Measurements from ENCODE around the gene CNOT10.

Gene CNOT10

DNA sequence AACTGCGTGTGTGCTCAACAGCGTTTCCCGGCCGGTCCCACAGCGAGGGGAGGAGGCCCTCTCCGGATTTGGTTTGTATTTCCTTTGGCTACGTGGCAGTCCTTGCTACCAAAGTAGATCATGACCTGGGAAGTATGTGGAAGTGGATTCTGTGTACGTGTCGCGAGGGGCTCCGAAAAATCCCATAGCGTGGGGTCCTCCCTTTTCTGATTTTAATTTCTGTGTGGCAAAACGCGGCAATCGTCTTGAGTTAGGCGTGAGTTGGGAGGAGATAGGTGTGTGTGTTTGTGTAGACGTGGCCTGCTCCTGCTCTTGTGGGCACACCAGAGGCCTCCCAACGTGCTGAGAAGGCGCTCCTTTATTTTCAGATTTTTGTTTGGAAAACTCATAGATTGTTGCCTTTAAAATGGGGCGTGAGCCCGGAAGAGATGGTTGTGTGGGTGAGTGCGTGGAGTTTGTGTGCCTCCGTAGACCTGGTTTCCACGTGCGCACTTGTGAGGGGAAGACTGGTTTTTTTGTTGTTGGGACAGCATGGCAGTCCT is 134.1 kb downstream of the CNOT10 start:
- DNase-seq (ENCODE audit: low spot score): no peak

DNA sequence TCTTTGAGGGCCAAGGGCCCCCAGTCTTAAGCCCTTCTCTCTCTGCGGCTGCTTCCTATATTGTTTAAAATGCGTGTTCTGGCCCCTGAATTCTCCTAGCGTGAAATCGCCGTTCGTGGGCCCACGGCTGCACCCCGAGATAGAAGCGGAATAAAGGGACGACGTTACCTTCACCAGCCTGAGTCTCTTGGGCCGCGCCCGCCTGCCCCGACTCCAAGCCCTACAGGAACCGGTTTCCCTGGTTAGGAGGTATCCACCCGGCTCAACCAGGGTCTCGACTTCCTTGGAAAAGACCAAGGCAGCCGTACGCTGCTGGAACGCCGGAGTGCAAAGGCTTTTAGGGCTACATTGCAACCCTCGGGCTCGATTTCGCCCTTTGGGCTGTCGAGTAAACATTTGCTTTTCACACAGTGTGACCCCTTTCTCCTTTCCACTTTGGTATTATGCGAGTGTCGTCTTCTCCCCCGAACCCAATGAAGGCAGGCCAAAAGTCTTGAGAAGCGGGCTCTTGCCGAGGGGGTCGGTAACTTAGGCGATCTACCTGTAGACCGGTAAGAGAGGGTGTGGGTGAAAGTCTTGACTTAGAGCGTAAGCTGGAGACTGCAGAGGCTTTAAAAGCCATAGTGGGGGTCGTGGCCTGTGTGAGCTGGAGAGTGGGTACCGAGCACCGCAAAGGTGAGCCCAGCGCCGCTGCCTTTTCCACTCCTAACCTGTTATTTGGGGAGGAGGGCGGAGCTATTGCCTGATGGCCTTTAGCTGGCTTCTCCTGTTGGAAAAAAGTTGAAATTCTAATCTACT is 134.8 kb downstream of the CNOT10 start:
- DNase-seq (ENCODE audit: low spot score): no peak

DNA sequence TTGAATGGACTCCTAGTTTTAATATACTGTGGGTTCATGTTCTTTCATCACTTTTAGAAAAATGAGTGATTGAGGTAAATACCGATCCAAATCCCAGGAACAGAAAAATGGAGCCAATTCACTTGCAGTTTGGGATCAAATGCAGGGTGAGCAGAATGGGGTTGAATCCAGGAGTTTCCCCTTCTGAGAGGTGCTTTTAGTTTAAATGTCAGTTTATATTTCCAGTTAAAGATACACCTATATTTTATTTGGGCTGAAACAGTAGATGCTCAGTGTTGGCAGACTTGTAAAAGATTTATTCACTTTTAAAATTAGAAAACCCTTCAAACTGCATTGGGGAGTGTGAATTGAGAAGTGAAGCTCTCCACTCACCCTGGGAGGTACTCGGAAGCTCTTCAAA is 135.4 kb downstream of the CNOT10 start:
- no peak for DNase-seq (ENCODE audit: low spot score)

DNA sequence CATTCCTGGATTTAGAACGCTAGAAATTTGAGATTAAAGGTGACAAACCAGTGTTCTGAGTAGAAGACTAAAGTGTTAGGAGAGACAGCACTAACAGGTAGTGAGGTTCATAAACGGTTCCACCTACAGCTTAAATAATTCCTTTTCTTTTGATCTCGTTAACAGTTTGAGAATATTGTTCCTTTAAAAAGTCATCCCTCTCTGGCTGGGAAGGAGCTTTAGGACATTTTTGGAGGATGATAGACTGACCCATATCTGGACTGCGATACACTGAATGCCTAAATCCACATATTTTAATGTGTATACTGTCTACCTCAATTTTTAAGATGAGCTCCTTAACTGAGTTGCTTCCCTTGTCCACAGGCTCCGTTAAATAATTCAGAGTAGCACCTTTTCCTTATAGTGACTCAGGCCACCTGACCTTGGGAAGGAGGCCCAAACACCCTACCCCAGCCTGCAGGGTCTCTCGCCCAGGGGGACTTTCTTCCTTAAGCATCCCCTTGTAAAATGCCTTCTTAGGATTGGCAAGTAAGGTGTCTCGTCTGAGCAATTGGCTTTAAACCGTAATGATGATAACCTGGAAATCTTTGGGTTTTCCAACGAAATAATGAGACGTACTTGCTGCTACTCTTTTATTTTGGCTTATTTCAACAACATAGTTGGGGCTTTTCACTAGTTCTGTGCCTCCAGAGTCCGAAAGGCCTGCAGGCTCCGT is 136.1 kb downstream of the CNOT10 start:
- DNase-seq (ENCODE audit: low spot score): no peak

DNA sequence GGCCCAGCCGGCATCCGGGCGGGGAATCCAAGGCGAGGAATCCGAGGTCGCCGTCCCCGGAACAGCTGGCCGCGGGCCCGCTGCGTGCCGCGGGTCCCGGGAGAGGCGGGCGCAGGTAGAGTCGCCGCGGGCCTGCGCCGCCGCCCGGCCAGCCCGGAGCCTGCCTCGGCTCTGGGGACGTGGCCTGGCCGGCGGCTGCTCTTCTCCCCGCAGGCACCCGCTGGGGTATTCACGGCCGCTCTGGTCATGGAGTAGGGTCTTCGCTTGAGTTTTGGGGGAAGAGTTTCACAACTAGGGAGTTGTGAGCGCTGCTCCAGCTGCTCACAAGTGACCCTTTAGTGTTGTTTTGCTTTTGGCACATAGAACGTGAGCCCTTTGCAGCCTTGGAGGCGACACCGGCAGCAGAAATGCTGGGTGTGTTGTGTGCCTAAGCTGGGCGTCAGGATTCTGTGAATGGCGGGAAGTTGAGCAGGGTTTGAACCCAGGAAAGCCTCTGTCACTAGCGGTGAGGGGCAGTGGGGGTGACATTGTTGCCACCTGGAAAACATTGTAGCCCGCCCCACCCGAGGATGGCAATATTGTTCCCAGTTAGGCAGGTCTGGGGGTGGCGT is 136.8 kb downstream of the CNOT10 start:
- DNase-seq (ENCODE audit: low spot score): no peak

DNA sequence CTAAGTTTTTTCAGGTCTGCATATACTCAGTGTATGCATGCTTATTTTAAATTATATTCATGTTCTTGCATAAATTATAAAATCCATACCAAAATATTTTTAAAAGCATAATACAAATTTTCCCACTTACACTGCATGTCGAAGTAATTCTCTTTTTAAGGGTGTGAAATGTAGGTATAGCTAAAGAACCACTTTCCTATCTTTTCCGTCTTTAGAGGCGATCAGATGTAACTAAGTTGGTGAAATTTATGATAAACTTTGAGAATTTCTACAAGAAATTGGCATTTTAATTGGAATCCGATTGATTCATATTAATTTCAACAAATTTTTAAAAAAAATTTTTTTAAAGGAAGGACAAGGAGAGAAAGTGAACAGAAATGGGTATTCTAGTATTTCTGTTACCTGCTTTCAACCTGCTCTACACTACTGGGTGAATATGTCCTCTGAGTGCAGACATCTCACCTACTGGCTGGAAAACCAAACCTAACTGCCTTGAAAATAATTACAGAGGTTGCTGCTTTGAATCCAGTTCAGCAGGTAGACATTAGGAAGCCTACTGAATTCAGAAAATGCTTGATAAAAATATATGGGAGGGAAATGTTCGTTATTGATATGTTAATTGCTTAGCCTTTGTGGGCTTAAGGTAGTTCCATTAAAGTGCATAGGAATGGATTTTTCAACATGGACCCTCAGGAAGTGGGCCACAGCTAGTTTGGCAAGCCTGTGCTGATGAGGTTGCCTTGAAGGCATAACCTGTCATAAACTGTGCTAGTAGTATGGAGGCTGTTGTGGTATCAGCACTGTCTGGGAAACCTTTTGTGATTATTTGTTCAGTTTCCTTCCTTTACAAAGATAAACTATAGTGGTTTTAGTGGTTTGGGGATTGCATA is 137.9 kb downstream of the CNOT10 start:
- DNase-seq (ENCODE audit: low spot score): no peak

Measured in kidney capillary endothelial cell (primary cell).